ENCODE measurements around the gene PIP5K1B. TPM values are rescaled to one million over a fixed set of nuclear protein-coding genes. Genes with fewer than 3 reads are reported as not detected.

PIP5K1B gene
- total and polyA plus RNA-seq, 2 of the 13 experiments (the other 11 are each of a cell fraction or from before 2014, with no cell fraction given), result 15.8 to 17.5 TPM

DNA sequence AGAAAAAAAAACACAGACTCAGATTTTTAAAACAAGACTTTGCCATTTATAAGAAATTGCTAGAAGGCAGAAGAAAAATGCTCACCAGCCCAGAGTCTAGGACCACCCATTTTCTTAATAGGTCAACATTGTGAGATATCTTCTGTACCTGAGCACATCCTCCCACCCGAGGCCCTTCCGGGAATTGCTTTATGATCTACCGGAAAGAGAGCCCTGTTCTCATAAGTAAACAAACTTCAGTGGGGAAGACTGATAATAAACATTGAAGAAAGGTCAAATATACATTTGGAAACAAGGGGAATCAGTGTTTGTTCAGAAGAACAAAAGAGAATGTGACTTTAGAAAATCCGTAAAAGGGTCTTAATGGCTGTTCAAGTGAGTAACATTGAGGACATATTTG lies 264.5 kb downstream of the PIP5K1B start (continued):
- TF ChIP-seq ZNF101 (CRISPR knock-in tag; IDR thresholded peaks at IDR 0.05; ENCODE audit: borderline replicate concordance, low read depth), result no peak
- TF ChIP-seq SIX1 (CRISPR knock-in tag; IDR thresholded peaks at IDR 0.05; ENCODE audit: borderline replicate concordance), result peak; percentile 54; the same call in 1 of the 2 replicates
- no peak for TF ChIP-seq ZC3H4 (CRISPR knock-in tag; IDR thresholded peaks at IDR 0.05; ENCODE audit: borderline replicate concordance)
- TF ChIP-seq, protein P1, sequence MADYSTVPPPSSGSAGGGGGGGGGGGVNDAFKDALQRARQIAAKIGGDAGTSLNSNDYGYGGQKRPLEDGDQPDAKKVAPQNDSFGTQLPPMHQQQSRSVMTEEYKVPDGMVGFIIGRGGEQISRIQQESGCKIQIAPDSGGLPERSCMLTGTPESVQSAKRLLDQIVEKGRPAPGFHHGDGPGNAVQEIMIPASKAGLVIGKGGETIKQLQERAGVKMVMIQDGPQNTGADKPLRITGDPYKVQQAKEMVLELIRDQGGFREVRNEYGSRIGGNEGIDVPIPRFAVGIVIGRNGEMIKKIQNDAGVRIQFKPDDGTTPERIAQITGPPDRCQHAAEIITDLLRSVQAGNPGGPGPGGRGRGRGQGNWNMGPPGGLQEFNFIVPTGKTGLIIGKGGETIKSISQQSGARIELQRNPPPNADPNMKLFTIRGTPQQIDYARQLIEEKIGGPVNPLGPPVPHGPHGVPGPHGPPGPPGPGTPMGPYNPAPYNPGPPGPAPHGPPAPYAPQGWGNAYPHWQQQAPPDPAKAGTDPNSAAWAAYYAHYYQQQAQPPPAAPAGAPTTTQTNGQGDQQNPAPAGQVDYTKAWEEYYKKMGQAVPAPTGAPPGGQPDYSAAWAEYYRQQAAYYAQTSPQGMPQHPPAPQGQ (CRISPR knock-in tag; IDR thresholded peaks at IDR 0.05; ENCODE audit: borderline replicate concordance), result no peak
- peak; percentile 94 for TF ChIP-seq NR2F6 (IDR thresholded peaks at IDR 0.05)
- peak; percentile 96 for TF ChIP-seq NR2F6 (CRISPR knock-in tag; IDR thresholded peaks at IDR 0.05)
- no peak for TF ChIP-seq SALL2 (CRISPR knock-in tag; IDR thresholded peaks at IDR 0.05)
- TF ChIP-seq IRX3 (CRISPR knock-in tag; IDR thresholded peaks at IDR 0.05; ENCODE audit: borderline replicate concordance, low read depth), result no peak
- no peak for TF ChIP-seq ZFP90 (CRISPR knock-in tag; IDR thresholded peaks at IDR 0.05; ENCODE audit: borderline replicate concordance)
- peak; percentile 36; the same call in 1 of the 2 replicates for TF ChIP-seq TARDBP (CRISPR knock-in tag; IDR thresholded peaks at IDR 0.05)
- TF ChIP-seq, protein P2, sequence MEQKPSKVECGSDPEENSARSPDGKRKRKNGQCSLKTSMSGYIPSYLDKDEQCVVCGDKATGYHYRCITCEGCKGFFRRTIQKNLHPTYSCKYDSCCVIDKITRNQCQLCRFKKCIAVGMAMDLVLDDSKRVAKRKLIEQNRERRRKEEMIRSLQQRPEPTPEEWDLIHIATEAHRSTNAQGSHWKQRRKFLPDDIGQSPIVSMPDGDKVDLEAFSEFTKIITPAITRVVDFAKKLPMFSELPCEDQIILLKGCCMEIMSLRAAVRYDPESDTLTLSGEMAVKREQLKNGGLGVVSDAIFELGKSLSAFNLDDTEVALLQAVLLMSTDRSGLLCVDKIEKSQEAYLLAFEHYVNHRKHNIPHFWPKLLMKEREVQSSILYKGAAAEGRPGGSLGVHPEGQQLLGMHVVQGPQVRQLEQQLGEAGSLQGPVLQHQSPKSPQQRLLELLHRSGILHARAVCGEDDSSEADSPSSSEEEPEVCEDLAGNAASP (CRISPR knock-in tag; IDR thresholded peaks at IDR 0.05; ENCODE audit: borderline replicate concordance), result peak; percentile 79; the same call in 1 of the 2 replicates
- TF ChIP-seq, protein P3, sequence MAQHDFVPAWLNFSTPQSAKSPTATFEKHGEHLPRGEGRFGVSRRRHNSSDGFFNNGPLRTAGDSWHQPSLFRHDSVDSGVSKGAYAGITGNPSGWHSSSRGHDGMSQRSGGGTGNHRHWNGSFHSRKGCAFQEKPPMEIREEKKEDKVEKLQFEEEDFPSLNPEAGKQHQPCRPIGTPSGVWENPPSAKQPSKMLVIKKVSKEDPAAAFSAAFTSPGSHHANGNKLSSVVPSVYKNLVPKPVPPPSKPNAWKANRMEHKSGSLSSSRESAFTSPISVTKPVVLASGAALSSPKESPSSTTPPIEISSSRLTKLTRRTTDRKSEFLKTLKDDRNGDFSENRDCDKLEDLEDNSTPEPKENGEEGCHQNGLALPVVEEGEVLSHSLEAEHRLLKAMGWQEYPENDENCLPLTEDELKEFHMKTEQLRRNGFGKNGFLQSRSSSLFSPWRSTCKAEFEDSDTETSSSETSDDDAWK (CRISPR knock-in tag; IDR thresholded peaks at IDR 0.05), result no peak
- TF ChIP-seq, protein P4, sequence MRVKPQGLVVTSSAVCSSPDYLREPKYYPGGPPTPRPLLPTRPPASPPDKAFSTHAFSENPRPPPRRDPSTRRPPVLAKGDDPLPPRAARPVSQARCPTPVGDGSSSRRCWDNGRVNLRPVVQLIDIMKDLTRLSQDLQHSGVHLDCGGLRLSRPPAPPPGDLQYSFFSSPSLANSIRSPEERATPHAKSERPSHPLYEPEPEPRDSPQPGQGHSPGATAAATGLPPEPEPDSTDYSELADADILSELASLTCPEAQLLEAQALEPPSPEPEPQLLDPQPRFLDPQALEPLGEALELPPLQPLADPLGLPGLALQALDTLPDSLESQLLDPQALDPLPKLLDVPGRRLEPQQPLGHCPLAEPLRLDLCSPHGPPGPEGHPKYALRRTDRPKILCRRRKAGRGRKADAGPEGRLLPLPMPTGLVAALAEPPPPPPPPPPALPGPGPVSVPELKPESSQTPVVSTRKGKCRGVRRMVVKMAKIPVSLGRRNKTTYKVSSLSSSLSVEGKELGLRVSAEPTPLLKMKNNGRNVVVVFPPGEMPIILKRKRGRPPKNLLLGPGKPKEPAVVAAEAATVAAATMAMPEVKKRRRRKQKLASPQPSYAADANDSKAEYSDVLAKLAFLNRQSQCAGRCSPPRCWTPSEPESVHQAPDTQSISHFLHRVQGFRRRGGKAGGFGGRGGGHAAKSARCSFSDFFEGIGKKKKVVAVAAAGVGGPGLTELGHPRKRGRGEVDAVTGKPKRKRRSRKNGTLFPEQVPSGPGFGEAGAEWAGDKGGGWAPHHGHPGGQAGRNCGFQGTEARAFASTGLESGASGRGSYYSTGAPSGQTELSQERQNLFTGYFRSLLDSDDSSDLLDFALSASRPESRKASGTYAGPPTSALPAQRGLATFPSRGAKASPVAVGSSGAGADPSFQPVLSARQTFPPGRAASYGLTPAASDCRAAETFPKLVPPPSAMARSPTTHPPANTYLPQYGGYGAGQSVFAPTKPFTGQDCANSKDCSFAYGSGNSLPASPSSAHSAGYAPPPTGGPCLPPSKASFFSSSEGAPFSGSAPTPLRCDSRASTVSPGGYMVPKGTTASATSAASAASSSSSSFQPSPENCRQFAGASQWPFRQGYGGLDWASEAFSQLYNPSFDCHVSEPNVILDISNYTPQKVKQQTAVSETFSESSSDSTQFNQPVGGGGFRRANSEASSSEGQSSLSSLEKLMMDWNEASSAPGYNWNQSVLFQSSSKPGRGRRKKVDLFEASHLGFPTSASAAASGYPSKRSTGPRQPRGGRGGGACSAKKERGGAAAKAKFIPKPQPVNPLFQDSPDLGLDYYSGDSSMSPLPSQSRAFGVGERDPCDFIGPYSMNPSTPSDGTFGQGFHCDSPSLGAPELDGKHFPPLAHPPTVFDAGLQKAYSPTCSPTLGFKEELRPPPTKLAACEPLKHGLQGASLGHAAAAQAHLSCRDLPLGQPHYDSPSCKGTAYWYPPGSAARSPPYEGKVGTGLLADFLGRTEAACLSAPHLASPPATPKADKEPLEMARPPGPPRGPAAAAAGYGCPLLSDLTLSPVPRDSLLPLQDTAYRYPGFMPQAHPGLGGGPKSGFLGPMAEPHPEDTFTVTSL (CRISPR knock-in tag; IDR thresholded peaks at IDR 0.05; ENCODE audit: borderline replicate concordance), result peak; percentile 97; the same call in 1 of the 2 replicates
- no peak for TF ChIP-seq CBX1 (IDR thresholded peaks at IDR 0.05; ENCODE audit: low read depth)
- TF ChIP-seq NONO (IDR thresholded peaks at IDR 0.05), result no peak
- TF ChIP-seq NONO (CRISPR knock-in tag; conservative IDR thresholded peaks at IDR 0.05), result no peak
- peak; percentile 54; the same call in 1 of the 2 replicates for TF ChIP-seq ZNF12 (CRISPR knock-in tag; IDR thresholded peaks at IDR 0.05)
- TF ChIP-seq, protein P5, sequence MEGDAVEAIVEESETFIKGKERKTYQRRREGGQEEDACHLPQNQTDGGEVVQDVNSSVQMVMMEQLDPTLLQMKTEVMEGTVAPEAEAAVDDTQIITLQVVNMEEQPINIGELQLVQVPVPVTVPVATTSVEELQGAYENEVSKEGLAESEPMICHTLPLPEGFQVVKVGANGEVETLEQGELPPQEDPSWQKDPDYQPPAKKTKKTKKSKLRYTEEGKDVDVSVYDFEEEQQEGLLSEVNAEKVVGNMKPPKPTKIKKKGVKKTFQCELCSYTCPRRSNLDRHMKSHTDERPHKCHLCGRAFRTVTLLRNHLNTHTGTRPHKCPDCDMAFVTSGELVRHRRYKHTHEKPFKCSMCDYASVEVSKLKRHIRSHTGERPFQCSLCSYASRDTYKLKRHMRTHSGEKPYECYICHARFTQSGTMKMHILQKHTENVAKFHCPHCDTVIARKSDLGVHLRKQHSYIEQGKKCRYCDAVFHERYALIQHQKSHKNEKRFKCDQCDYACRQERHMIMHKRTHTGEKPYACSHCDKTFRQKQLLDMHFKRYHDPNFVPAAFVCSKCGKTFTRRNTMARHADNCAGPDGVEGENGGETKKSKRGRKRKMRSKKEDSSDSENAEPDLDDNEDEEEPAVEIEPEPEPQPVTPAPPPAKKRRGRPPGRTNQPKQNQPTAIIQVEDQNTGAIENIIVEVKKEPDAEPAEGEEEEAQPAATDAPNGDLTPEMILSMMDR (CRISPR knock-in tag; IDR thresholded peaks at IDR 0.05), result no peak
- TF ChIP-seq PCBP1 (IDR thresholded peaks at IDR 0.05; ENCODE audit: borderline replicate concordance, low read depth, low read length), result no peak
